ENCODE data around the gene TXNDC11.

GRCh38 chr16:11666103-11667055 is 76.3 kb downstream of the TXNDC11 start:
- no peak for TF ChIP-seq CTCF (IDR thresholded peaks at IDR 0.05)
- no peak for TF ChIP-seq POLR2A (IDR thresholded peaks at IDR 0.05)

Measured in testis (tissue), 2 donors.